ENCODE results near the gene TMEM131L. TPM values are rescaled to one million over a fixed set of nuclear protein-coding genes. Genes with fewer than 3 reads are reported as not detected.
"Not testable (repeated sequence)": the region's sequence is repeated elsewhere in the genome, so short reads cannot be mapped to it uniquely, and the experiment has no call there.

TMEM131L gene
- total RNA-seq, 2 experiments from 2014 or later: 28.3 to 30.9 TPM

DNA sequence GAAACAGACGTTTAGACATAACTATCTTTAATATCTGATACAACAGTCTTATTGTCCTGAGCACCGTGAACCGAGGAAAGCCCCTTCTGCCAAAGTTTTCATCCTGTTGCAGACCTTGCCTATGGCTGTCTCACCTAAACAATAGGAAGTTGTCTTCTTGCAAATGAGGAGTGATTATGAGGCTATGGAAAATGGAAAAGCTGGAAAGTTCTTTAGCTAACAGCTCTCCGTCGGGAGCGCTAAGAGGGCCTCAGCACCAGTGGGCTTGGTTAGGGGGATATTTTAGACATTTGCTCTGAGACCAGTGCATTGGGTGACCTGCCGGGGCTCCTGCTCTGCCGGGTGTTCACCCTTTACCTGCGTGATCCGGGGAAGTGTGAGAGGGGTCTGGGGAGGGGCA lies 28.4 kb downstream of the TMEM131L start:
- POLR2A ChIA-PET: no interaction called here
- CTCF ChIA-PET: interaction anchor here (1.2 to 1.4 kb wide), 2 partner anchors 28 to 32 kb away, joined by 3 read pairs; no protein-coding TSS in a partner anchor

DNA sequence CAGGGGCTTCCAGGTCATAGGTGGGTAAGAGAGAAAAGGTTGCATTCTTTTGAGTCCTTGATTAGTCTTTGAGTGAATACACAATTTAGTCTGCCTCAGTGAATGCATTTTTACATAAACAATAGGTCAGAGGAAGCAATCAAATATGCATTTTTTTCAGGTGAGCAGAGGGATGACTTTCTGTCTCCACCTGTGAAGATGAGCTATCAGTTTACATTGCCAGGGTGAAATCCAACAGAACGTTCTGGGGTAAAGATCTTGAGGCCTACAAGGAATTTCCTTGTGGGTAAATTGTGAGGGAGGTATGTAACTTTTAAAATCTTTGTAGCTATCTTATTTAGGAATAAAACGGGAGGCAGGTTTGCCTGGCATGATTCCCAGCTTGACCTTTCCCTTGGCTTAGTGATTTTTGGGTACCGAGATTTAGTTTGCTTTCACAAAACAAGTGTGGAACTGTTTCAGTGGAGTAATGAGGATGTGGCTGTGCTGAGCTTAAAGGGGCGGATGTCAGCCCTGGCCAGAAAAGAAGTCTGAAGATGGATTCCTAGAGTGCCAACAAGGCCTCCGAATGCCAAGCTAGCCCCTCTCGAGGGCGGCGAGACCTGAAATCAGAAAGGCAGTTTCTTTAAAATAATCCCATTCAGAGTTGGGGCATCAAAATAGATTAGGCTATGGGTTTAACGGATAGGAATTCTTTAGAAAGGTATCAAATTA lies 29.5 kb downstream of the TMEM131L start:
- POLR2A ChIA-PET: no interaction called here

DNA sequence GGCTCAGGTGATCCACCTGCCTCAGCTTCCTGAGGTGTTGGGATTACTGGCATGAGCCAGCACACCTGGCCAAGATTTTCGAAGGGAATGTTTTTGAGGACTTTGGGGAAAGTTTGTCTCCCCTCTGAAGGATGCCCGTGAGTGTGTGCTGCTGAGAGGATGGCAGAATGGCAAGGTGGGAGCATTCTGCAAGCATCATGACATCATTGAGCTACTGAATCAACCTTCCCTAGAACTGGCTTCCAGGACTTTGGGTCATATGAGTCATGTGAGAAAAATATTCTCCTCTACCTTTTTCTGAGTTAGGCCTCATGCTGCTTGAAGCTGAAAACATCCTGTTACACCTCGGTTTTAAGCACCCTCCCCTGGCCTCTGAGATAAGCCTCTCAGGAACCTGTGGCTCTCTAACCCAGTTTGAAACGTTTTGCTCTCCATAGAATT lies 31.0 kb downstream of the TMEM131L start:
- POLR2A ChIA-PET: interaction anchor here (0.7 to 2.3 kb wide), 4 partner anchors 9 to 31 kb away, joined by 3 to 9 read pairs (median 6); partner anchors contain the start of gene TMEM131L

More for the DNA sequence above, 29.5 kb downstream of the TMEM131L start:
- CTCF ChIA-PET: interaction anchor here (0.7 to 1.4 kb wide), 4 partner anchors 18 to 35 kb away, joined by 3 to 5 read pairs (median 4); partner anchors contain the start of gene TMEM131L

DNA sequence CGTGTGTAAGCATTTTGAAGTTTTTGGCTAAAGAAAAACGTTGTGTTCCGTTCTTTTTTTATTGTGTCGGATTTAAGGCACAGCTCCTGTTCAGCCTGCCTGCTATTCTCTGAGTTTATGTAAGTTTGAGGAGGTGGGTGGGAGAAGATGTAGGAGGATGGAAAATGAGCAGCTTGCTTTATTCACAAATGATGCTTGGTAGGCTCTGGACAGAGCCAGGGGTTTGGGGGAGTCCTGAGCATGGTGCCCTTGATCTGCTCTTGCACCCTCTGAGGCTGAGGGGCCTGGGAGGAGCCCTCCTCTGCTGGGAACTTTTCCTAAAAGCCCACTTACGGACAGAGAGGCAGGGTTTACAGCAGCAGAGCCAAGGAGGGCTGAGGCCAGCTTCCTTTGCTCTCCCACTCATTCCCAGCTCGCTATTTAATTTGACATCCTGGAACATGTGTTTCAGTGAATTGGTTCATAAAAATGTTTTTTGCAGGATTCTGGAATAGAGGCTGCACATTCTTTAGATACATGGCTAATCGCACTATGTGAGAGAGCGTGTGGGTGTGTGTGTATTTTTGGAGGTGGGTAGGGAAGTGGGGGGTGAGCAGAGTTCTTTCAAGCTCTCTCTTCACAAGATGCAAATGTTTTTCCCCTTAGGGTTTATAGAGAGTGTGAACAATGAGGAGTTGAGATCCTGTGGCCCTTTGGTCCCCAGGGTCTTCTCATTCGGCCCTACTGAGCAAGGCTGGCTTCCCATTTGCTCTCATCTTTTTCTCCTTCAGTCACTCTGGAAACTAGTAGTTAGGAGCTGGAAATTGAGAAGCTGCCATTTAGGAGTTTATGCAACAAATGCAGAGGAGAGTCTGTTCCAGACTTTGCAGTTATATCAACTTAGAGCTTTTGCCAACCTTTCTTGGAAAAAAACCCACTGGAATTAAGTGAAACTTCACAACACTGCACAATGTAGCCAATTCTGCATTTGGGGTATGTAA lies 32.1 kb downstream of the TMEM131L start:
- POLR2A ChIA-PET: interaction anchor here (0.8 to 2.3 kb wide), 3 partner anchors 10 to 32 kb away, joined by 3 to 9 read pairs (median 8); partner anchors contain the start of gene TMEM131L
- CTCF ChIA-PET: interaction anchor here (0.8 to 1.7 kb wide), 6 partner anchors 10 to 76 kb away, joined by 3 to 8 read pairs (median 4); no protein-coding TSS in a partner anchor

More for the DNA sequence above, 31.0 kb downstream of the TMEM131L start:
- CTCF ChIA-PET: interaction anchor here (0.5 to 1.5 kb wide), 4 partner anchors 9 to 25 kb away, joined by 3 to 4 read pairs (median 4); no protein-coding TSS in a partner anchor

DNA sequence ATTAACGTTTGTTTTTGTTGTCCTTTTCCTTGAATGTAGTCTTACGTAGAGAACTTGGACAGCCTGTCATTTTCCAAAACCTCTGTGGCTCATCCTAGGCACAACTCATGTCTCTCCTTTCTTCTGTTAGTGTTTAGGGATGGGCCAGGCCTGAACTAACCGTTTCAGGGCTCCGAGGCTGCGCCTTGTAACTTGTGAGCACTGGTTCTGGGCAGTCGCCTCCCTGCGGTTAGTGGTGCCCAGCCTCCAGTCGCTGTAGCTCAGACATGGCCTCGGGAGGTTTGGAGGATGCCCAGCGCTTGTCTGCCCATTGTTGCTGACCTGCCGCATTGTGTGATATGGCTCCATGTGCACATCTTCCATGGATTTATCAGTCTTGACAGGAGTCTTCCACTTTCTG lies 32.8 kb downstream of the TMEM131L start:
- POLR2A ChIA-PET: interaction anchor here (0.7 to 2.3 kb wide), 2 partner anchors 10 to 587 kb away, joined by 4 to 8 read pairs; no protein-coding TSS in a partner anchor
- CTCF ChIA-PET: interaction anchor here (0.6 to 1.7 kb wide), 6 partner anchors 21 to 75 kb away, joined by 3 to 8 read pairs (median 4); no protein-coding TSS in a partner anchor

DNA sequence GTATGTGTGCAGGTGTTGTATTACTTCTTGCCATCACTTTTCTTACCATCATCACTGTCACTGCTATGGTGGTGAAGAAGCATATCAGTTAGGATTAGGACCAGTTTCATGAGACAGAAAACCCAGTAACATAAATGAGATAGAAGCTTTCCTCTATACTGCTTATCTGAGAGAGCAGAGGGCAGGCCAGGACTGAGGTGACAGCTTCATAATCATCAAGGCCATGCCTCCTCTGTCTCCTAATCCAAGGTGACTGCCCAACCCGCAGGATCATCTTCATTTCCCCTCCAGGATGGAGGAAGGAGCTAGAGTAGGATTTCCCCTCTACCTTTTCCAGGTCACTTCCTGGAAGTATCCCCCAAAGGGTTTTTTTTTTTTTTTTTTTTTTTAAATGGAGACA lies 35.4 kb downstream of the TMEM131L start:
- POLR2A ChIA-PET: interaction anchor here (0.7 kb wide), 1 partner anchor 23 kb away, joined by 8 read pairs; no protein-coding TSS in a partner anchor
- CTCF ChIA-PET: interaction anchor here (0.7 kb wide), 1 partner anchor 10 kb away, joined by 5 read pairs; no protein-coding TSS in a partner anchor

DNA sequence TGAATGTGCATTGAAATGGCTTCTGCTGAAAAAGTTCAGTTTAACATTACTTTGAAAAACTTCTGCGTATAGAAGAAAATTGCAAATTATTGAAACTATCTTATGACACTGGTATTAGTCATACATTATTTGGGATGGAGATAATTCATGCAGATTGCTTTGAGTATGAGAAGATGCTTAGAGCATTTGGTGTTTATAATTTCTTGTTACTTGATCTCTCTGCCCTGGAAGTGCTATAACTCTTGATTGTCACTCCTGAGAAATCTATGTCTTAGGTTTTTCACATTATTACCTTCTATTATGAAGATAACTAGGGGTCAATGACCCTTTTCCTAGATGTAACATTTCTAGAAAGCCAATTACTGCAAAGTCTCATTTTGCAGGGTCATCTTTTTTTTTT lies 36.4 kb downstream of the TMEM131L start:
- CTCF ChIA-PET: no interaction called here
- POLR2A ChIA-PET: no interaction called here

DNA sequence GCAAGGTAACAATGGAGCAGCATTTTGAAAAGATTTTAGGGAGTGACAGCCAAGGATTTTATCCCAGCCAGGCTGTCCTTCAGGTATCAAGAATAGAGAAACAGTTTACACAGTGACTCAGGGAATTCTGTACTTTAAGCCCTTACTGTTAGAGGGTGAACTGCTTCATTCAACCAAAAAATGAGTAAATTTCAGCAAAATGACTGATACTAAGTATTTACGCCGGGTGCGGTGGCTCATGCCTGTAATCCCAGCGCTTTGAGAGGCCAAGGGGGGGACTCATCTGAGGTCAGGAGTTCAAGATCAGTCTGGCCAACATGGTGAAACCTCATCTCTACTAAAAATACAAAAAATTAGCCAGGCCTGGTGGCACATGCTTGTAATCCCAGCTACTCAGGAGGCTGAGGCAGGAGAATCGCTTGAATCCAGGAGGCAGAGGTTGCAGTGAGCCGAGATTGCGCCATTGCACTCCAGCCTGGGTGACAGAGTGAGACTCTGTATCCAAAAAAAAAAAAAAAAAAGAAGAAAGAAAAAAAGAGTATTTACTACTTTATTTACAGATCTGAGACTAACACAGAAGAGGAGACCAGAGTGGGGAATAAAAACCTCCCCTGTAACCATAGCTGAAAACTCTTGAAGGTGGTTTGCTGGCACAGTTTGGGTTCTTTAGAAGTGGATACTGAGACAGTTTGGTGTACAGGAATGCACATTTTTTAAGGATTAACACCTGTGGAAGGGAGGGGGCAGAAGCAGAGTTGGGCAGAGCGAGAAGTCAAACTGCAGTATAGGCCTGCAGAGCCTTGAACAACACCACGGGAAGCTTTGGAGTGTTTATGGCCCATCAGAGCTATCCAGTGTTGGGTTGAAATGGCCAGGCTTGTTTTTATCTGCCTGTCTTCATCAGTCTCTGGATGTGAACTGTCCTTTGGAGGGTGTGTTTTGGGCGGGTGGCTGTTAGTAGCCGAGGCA lies 40.5 kb downstream of the TMEM131L start:
- ChIA-PET POLR2A (no interaction called here), CTCF (no interaction called here)

DNA sequence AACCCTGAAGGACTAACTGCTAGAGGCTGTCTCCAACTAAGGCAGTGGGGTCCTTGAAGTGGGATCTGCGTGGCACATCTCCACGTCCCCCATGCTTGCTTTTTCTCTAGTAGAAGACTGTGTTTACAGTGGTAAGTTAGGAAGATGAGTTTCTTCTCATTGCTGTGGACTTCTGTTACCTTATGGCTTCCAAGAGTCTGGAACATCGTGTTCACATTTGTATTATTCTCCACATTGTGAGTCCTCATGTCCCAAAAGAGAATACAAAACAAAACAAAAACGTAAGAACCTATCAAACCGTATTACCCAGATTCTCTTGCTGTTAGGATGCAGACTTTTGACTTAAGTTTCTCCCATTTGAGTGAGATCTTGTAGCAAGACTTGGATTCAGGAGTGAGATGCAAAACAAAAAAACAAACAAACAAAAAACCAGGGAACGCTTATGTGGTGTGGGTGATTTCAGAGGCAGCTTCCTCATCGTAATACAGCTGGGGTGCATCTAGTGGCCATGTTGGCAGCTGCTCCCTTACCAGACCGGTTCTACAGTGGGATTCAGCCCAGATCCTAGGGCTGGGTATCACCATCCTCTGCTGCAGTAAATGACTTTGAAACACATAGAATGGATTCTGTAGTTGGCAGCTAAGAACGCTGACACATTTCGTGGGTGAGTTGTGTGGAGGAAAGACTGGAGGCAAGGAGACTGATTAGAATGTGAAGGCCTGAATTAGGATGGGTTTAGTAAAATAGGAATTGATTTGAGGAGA lies 41.3 kb downstream of the TMEM131L start:
- POLR2A ChIA-PET: no interaction called here
- CTCF ChIA-PET: no interaction called here

DNA sequence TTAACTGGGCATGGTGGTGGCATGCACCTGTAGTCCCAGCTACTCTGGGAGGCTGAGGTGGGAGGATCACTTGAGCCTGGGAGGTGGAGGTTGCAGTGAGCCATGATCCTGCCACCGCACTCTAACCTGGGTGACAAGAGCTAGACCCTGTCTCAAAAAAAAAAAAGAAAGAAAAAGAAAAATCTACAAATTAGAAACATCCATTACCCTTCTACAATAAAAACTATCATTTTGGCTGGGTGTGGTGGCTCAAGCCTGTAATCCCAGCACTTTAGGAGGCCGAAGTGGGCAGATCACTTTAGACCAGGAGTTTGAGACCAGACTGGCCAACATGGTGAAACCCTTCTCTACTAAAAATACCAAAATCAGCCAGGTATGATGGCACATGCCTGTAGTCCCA lies 43.1 kb downstream of the TMEM131L start:
- CTCF ChIA-PET: not testable (repeated sequence)
- POLR2A ChIA-PET: interaction anchor here (0.6 kb wide), 1 partner anchor 12 kb away, joined by 3 read pairs; no protein-coding TSS in a partner anchor

DNA sequence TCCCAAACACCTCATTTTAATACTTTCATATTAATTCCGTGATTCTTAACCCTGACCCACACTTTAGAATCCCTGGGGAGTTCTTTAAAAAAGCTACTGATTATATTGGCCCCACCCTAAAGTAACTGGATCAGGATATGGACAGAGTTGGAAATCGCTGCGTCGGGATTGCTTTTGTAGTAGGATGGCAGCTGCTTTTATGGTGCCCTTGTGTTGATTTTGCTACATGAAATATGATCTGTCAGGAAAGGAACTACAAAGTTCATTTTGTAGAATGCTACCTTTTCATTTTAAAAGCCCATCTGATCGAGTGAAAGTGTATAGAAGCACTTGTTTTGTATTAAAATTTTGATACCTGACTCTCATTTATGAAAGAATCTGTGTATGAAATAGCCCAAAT lies 43.6 kb downstream of the TMEM131L start:
- ChIA-PET POLR2A (interaction anchor here (0.6 kb wide), 1 partner anchor 13 kb away, joined by 3 read pairs; no protein-coding TSS in a partner anchor), CTCF (no interaction called here)

DNA sequence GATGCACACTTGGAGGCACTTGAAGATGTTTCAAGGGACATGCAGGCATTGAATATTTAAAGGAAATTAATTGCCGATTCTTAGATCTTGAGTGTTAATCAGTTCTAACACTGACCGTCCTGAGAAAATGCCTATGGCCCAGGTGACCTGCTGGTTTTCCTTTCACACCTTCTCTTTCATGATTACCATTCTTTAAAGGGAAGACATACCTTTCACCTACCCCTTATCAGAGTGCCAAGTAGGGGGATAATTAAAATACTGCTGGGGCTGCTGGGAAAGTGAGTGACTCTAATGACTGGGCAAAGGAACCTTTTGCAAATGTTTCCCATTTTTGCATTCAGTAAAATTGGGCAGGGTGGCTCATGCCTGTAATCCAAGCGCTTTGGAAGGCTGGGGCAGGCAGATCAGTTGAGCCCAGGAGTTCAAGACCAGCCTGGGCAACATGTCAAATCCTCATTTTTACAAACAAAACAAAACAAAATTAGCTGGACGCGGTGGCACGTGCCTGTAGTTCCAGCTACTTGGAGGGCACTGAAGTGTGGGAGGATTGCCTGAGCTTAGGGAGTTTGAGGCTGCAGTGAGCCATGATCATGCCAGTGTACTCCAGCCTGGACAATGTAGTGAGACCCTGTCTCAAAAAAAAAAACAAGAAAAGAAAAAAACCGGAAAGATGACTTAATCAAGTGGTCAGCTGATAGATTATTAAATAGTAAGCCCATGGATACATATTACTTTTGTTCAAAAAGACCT lies 44.3 kb downstream of the TMEM131L start:
- POLR2A ChIA-PET: no interaction called here
- CTCF ChIA-PET: no interaction called here

DNA sequence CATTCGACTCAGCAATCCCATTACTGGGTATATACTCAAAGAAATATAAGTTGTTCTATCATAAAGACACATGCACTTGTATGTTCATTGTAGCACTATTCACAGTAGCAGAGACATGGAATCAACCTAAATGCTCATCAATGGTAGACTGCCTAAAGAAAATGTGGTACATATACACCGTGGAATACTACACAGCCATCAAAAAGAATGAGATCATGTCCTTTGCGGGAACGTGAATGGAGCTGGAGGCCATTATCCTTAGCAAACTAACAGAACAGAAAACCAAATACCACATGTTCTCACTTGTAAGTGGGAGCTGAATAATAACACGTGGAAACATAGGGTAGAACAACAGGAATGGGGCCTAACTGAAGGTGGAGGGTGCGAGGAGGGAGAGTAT lies 44.9 kb downstream of the TMEM131L start:
- ChIA-PET CTCF (interaction anchor here (0.6 kb wide), 1 partner anchor 9 kb away, joined by 5 read pairs; no protein-coding TSS in a partner anchor), POLR2A (no interaction called here)

DNA sequence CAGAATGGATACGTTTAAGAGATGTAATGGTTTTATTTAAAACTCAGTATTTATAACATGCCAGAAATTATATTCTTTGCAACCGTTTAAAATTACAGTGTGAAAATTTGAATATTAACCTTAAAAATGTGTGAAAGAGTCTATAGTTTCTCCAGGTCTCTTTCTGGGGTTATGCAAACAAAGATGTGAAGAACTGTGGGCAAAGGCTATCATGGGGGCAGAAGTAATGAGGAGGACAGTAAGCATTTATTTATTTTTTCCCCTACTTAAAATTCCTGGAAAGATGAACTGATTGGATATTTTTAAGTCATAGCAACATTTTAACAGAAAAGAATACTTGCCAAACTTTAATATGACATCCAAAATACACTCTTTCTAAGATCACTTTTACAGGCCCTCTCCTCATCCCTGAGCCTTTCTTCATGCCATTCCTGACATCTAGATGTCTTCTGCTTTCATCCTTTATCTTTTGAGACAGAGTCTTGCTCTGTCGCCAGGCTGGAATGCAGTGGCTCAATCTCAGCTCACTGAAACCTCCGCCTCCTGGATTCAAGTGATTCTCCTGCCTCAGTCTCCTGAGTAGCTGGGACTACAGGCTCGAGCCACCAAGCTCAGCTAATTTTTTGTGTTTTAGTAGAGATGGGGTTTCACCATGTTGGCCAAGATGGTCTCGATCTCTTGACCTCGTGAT lies 46.1 kb downstream of the TMEM131L start:
- ChIA-PET POLR2A (no interaction called here), CTCF (no interaction called here)

DNA sequence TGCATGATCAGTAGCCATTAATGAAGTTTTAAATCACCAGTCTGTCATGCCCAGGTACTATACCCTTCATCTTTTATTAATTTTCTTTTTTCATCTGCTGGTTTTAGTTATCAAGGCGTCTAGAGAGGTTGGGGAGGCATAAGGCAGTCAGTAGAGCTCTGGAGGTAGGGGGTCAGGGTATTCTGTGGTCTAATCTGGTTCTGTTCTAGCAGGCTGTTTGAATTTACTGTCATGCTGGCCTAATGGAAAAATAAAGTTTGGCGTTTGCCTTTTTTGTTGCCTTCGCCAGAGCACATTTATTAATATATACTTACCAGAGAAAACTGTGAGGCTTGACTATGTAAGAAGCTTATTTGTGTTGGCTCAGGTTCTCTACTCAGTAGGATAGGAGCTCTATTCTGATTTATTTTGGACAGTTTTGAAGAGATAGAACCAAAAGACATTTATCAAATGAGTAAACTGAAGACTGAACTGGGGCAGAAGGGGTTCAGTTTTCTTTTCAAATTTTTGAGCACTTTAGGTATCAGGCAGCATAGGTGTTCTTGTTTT lies 46.9 kb downstream of the TMEM131L start:
- POLR2A ChIA-PET: no interaction called here

DNA sequence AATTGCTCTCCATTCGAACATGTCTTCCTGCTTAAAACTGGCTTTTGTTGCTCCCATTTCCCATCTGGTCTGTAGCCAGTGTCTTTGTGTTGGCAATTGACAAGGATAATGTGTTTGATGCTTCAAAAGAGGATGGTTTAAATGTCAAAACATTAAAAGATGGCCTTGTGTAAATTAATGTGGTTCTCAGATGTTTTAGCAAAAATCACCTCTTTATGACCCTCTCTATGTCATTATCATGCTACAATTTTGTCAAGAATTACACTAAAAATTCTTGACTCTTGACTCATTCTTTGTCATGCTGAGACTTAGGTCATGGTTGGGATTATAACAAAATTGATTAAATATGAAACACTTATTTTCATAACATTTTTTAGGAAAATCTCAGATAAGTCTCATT lies 47.4 kb downstream of the TMEM131L start:
- POLR2A ChIA-PET: no interaction called here
- CTCF ChIA-PET: interaction anchor here (1.0 kb wide), 1 partner anchor 46 kb away, joined by 3 read pairs; no protein-coding TSS in a partner anchor

More for the DNA sequence above, 46.9 kb downstream of the TMEM131L start:
- CTCF ChIA-PET: no interaction called here

All from activated CD8-positive, alpha-beta memory T cell treated with anti-CD3 and anti-CD28 coated beads for 36 hours (primary cell).